GM13976 (cell line): Measurements from ENCODE around the gene ESPN.

ENCODE experiments used
- DNase-seq: peaks from one replicate; pipeline ENCODE4 v3.0.0; 2012; ENCODE audit warnings: low spot score
- CTCF ChIP-seq: IDR thresholded peaks from 2 replicates; pipeline ENCODE4 v1.5.1; 2012; ENCODE audit warnings: borderline replicate concordance, mild to moderate bottlenecking; ENCODE audit not compliant: insufficient read depth; ENCODE audit errors: extremely low read depth, missing control alignments, control extremely low read depth
- in situ Hi-C: fragments of 300-500 bp; cut with MboI; formaldehyde crosslinking; loops from one replicate; pipeline ENCODE4 v1.12.0; 2022; ENCODE audit warnings: low sequenced_read_pairs, mixed read lengths, inconsistent platforms; ENCODE audit not compliant: unreplicated experiment

Gene ESPN

GRCh38 chr1:6510493-6510892 lies 85.9 kb downstream of the ESPN start:
- TF ChIP-seq CTCF: no peak
- in situ Hi-C loops: no loop called here
- DNase-seq: no peak
